Testis (tissue), 2 donors: Measurements from ENCODE around the gene CHPF.

Experiments used
- POLR2A ChIP-seq: fragments of 450-650 bp; IDR thresholded peaks from one replicate; pipeline ENCODE4 v1.6.1; 2017; ENCODE audit warnings: antibody characterized with exemption, mild to moderate bottlenecking, moderate library complexity
- TF ChIP-seq, protein P1 (sequence below), 3 experiments: fragments of 450-650 bp in 2 of 3; fragments of 200-600 bp in 1 of 3; sonication (generic) in 1 of 3; IDR thresholded peaks; one replicate each; pipeline ENCODE4 v1.5.1; 2016 to 2019; ENCODE audit warnings: antibody characterized with exemption in 3 of 3, mild to moderate bottlenecking in 2 of 3, moderate library complexity in 1 of 3

DNA sequence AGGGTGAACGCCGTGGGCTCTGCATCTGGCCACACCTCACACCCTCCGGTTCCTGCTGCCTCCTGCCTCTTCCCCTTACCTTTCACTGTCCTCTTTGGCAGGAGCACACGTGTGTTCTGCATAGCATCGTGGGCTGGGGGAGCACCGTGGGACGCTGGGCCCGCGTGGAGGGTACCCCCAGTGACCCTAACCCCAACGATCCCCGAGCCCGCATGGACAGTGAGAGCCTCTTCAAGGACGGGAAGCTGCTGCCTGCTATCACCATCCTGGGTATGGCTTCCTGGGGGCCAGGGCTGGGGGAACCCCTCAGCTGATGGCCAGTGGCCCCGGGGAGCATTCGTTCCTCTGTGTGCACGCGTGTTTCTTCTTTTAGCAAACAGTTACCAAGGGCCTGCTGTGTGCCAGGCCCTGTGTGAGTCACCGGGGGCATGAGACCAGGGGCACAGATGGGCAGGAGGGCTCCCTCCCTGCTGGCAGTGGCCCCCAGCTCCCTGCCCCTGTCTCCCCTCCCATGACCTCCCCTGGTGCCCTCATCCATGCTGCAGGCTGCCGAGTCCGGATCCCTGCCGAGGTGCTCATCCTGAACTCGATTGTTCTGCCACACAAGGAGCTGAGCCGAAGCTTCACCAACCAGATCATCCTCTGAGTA lies 37.3 kb downstream of the CHPF start:
- TF ChIP-seq, protein P1, sequence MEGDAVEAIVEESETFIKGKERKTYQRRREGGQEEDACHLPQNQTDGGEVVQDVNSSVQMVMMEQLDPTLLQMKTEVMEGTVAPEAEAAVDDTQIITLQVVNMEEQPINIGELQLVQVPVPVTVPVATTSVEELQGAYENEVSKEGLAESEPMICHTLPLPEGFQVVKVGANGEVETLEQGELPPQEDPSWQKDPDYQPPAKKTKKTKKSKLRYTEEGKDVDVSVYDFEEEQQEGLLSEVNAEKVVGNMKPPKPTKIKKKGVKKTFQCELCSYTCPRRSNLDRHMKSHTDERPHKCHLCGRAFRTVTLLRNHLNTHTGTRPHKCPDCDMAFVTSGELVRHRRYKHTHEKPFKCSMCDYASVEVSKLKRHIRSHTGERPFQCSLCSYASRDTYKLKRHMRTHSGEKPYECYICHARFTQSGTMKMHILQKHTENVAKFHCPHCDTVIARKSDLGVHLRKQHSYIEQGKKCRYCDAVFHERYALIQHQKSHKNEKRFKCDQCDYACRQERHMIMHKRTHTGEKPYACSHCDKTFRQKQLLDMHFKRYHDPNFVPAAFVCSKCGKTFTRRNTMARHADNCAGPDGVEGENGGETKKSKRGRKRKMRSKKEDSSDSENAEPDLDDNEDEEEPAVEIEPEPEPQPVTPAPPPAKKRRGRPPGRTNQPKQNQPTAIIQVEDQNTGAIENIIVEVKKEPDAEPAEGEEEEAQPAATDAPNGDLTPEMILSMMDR (IDR thresholded peaks at IDR 0.05) = no peak
- no peak for TF ChIP-seq POLR2A
